Sigmoid colon (tissue), 7 donors: ENCODE measurements around the gene SPON1. TPM values are rescaled to one million over a fixed set of nuclear protein-coding genes. Genes with fewer than 3 reads are reported as not detected.

ENCODE experiments used
- DNase-seq: peaks from one replicate; pipeline ENCODE4 v3.0.0-alpha.2; 2019
- H3K27ac ChIP-seq, 4 donors: fragments of 200-600 bp; sonication (generic); one replicate each; pipeline ENCODE4 v1.5.1; 2016 to 2019; ENCODE audit warnings: mild to moderate bottlenecking in 1 of 4
- H3K27me3 ChIP-seq, 3 donors: fragments of 200-600 bp; sonication (generic); one replicate each; pipeline ENCODE4 v1.5.1; 2019; ENCODE audit warnings: mild to moderate bottlenecking in 1 of 3
- H3K36me3 ChIP-seq, 4 donors: fragments of 200-600 bp; sonication (generic); one replicate each; pipeline ENCODE4 v1.5.1; 2016 to 2019
- H3K4me1 ChIP-seq, 4 donors: fragments of 200-600 bp; sonication (generic); one replicate each; pipeline ENCODE4 v1.5.1; 2017 to 2019
- H3K4me3 ChIP-seq, 4 donors: fragments of 200-600 bp; sonication (generic); one replicate each; pipeline ENCODE4 v1.5.1; 2017 to 2019; ENCODE audit warnings: mild to moderate bottlenecking in 2 of 4, moderate library complexity in 1 of 4
- H3K9me3 ChIP-seq, 4 donors: fragments of 200-600 bp in 3 of 4; sonication (generic) in 3 of 4; one replicate each; pipeline versions ENCODE4 v1.5.1 to v1.6.1; 2013 to 2019
- CTCF ChIP-seq, 4 experiments: fragments of 450-650 bp in 3 of 4; fragments of 200-600 bp in 1 of 4; IDR thresholded peaks; one replicate each; pipeline ENCODE4 v1.5.1; 2016 to 2019; ENCODE audit warnings: antibody characterized with exemption in 4 of 4, mild to moderate bottlenecking in 3 of 4, moderate library complexity in 2 of 4
- EP300 ChIP-seq, 4 donors: sonication (generic); formaldehyde crosslinking; IDR thresholded peaks; one replicate each; pipeline ENCODE4 v1.6.1; 2017; ENCODE audit warnings: antibody characterized with exemption in 4 of 4
- POLR2A ChIP-seq, 2 donors: fragments of 450-650 bp; IDR thresholded peaks; one replicate each; pipeline ENCODE4 v1.6.1; 2016; ENCODE audit warnings: antibody characterized with exemption in 2 of 2, mild to moderate bottlenecking in 2 of 2, moderate library complexity in 2 of 2
- POLR2AphosphoS5 ChIP-seq, 4 donors: sonication (generic); formaldehyde crosslinking; IDR thresholded peaks; one replicate each; pipeline ENCODE4 v1.6.1; 2017; ENCODE audit warnings: antibody characterized with exemption in 4 of 4
- WGBS, 2 donors: extraction: QIAGEN DNeasy Blood & Tissue Kit; methylation state at CpG; one replicate each; pipeline ENCODE4 v1.1.7; 2013; 5-methylcytosine and 5-hydroxymethylcytosine counted together
- intact Hi-C: fragments of 100-400 bp; cut with DNase I; formaldehyde crosslinking; loops from one replicate; pipeline ENCODE4 v1.15.1; 2023
- polyA plus RNA-seq, 3 donors: library from polyadenylated mRNA; stranded (reverse); fragments of 200-250 nt; gene quantifications; one replicate each; pipeline ENCODE4 v1.2.3, GENCODE V29; 2013
- total RNA-seq, 4 donors: library from RNA; depleted of rRNA; stranded (reverse); fragments of >200 nt; gene quantifications; one replicate each; pipeline ENCODE4 v1.1.0, GENCODE V29; 2016
- donor health status: healthy with polysubstance abuse.
- donor health status: Bipolar disorder and iron deficiency.
- donor health status: healthy.

Gene SPON1
- total and polyA plus RNA-seq, 7 donors = 6.6 to 36.8 (median 12.6) TPM

GRCh38 chr11:14093065-14093464, 130.5 kb downstream of the SPON1 start:
- TF ChIP-seq POLR2AphosphoS5 (IDR thresholded peaks at IDR 0.05) = no peak
- TF ChIP-seq EP300 (IDR thresholded peaks at IDR 0.05) = no peak
- no peak for TF ChIP-seq POLR2A (IDR thresholded peaks at IDR 0.05)
- no peak for TF ChIP-seq CTCF (IDR thresholded peaks at IDR 0.05)
- intact Hi-C loops = no loop called here
- WGBS, 2 donors = 0 to 92% methylated on average over 1 of the region's 1 CpG
- no peak overlapping the region for H3K4me3 ChIP-seq
- H3K9me3 ChIP-seq = no peaks in the 10 kb centered on the region
- H3K36me3 ChIP-seq = no peaks in the 10 kb centered on the region
- no peak overlapping the region for H3K27ac ChIP-seq
- DNase-seq = no peak
- H3K4me1 ChIP-seq = no peaks in the 10 kb centered on the region
- peaks cover 0 to 15% (median 0%) of the 10 kb centered on the region in 3 donors for H3K27me3 ChIP-seq

GRCh38 chr11:14094481-14095037, 132.0 kb downstream of the SPON1 start:
- TF ChIP-seq EP300 (IDR thresholded peaks at IDR 0.05) (no peak), CTCF (IDR thresholded peaks at IDR 0.05) (no peak), POLR2A (IDR thresholded peaks at IDR 0.05) (no peak), POLR2AphosphoS5 (IDR thresholded peaks at IDR 0.05) (no peak)
- DNase-seq = no peak
- Histone ChIP-seq H3K4me1 (no peaks in the 10 kb centered on the region), H3K27ac (no peak overlapping the region), H3K27me3 (peaks cover 0 to 7% (median 0%) of the 10 kb centered on the region in 3 donors), H3K9me3 (no peaks in the 10 kb centered on the region), H3K36me3 (no peaks in the 10 kb centered on the region), H3K4me3 (no peak overlapping the region)
- 96 to 97% methylated on average over 3 of the region's 3 CpGs for WGBS, 2 donors
- intact Hi-C loops = no loop called here

GRCh38 chr11:14095882-14096281, 133.4 kb downstream of the SPON1 start:
- Histone ChIP-seq H3K9me3 (no peaks in the 10 kb centered on the region), H3K27me3 (no peaks in the 10 kb centered on the region), H3K4me3 (no peak overlapping the region), H3K36me3 (no peaks in the 10 kb centered on the region), H3K27ac (no peak overlapping the region), H3K4me1 (no peaks in the 10 kb centered on the region)
- no peak for DNase-seq
- intact Hi-C loops = no loop called here
- WGBS, 2 donors = 70 to 77% methylated on average over 1 of the region's 1 CpG
- no peak for TF ChIP-seq POLR2AphosphoS5 (IDR thresholded peaks at IDR 0.05)
- TF ChIP-seq POLR2A (IDR thresholded peaks at IDR 0.05) = no peak
- no peak for TF ChIP-seq EP300 (IDR thresholded peaks at IDR 0.05)

GRCh38 chr11:14096606-14097005, 134.1 kb downstream of the SPON1 start:
- no peak for DNase-seq
- Histone ChIP-seq H3K27ac (no peak overlapping the region), H3K36me3 (no peaks in the 10 kb centered on the region), H3K4me3 (no peak overlapping the region), H3K27me3 (no peaks in the 10 kb centered on the region), H3K9me3 (no peaks in the 10 kb centered on the region), H3K4me1 (no peaks in the 10 kb centered on the region)
- intact Hi-C loops = no loop called here
- no peak for TF ChIP-seq CTCF (IDR thresholded peaks at IDR 0.05)

GRCh38 chr11:14101388-14101787, 138.9 kb downstream of the SPON1 start:
- Histone ChIP-seq H3K27me3 (no peaks in the 10 kb centered on the region), H3K4me3 (no peak overlapping the region), H3K9me3 (no peaks in the 10 kb centered on the region), H3K4me1 (peaks cover 0 to 7% (median 3%) of the 10 kb centered on the region in 4 donors), H3K27ac (no peak overlapping the region), H3K36me3 (no peaks in the 10 kb centered on the region)
- no peak for DNase-seq
- no peak for TF ChIP-seq POLR2AphosphoS5 (IDR thresholded peaks at IDR 0.05)
- TF ChIP-seq POLR2A (IDR thresholded peaks at IDR 0.05) = no peak
- TF ChIP-seq EP300 (IDR thresholded peaks at IDR 0.05) = no peak
- no peak for TF ChIP-seq CTCF (IDR thresholded peaks at IDR 0.05)
- intact Hi-C loops = no loop called here
